ENCODE results near the gene MANBA. TPM values are rescaled to one million over a fixed set of nuclear protein-coding genes. Genes with fewer than 3 reads are reported as not detected.
"Not testable (repeated sequence)": the region's sequence is repeated elsewhere in the genome, so short reads cannot be mapped to it uniquely, and the experiment has no call there.

MANBA gene
- polyA plus RNA-seq, 3 donors: 19.0 to 21.9 (median 19.3) TPM

DNA sequence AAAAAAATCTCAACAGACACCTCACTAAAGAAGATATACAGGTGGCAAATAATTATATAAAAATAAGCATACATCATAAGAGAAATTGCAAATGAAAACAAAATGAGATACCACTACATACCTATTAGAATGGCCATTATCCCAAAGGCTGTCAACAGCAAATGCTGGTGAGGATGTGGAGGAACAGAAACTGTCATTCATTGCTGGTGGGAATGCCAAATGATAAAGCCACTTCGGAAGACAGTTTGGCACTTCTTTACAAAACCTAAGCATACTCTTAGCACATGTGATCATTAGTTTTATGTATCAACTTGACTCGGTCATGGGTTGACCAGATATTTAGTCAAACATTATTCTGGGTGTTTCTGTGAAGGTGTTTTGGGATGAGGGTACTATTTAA, 13.5 kb upstream of the MANBA start:
- no peak for DNase-seq

GRCh38 chr4:102772738-102773340, 12.1 kb upstream of the MANBA start:
- DNase-seq: no peak

DNA sequence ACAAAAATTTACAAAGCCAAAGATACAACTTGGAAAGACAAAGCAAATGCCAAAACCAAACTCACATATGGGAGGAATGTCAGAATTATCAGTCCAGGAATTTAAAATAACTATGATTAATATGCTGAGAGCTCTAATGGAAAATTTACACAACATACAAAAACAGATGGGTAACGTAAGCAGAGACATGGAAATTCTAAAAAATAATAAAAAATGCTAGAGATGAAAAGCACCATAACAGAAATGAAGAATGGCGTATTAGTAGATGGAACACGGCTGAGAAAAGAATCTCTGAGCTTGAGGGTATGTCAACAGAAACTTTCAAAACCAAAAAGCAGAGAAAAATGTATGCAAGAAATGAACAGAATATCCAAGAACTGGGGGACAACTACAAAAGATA, 4.1 kb upstream of the MANBA start:
- DNase-seq: no peak

DNA sequence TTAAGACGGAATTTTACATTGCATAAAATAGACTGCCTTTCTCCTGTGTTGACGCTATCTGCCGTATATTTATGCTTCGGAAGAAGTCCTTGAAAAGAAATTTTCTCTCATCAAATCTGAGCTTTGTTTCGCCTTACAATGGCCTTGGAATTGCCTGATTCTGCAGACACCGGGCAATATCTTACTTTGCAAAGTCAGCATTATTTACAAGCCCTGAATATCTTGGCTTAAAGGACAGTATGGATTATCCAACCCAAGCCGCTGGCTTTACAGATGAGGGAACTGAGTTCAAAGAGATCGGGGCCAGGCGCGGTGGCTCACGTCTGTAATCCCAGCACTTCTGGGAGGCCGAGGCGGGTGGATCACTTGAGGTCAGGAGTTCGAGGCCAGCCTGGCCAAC, 1.1 kb upstream of the MANBA start:
- no peak for DNase-seq

GRCh38 chr4:102761296-102761701, 531 bp upstream of the MANBA start:
- DNase-seq: peak; percentile 16

DNA sequence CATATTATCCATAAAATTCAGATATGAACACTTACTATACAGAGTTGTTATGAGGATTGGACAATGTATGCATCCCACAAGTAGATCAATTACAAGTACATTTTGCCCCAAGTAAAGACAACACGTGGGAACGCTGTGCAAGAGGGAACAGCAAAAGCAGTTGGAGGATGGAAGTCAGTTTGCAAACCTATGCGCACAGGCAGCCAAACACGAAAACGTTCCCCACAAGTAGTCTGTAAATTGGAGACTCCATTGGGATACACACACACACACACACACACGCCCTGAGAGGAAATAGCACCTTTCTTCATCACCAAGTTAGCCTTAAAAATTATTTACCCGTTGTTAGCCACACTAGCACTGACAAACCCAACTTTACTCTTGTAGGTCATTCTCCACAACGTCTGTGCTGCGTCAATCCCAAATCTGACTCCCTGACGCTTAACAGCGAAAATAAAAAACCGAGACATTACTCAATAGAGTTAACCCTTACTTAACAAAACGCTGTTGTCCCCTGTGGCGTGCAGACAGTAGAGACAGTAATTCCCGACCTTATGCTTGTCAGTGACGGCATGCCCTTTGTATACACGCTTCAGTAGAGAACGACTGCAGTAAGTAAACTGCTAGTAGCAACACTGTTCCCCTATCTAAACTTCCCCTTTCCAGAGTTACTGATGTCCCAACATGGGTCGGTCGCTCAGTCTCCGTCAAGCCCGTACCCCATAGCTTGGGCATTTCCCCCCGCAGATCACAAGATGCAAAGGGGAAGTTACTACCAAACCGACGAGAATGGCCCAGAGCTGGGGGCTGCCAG, 730 bp downstream of the MANBA start:
- peak; percentile 42 for DNase-seq

GRCh38 chr4:102758241-102759160, 2.3 kb downstream of the MANBA start:
- DNase-seq: no peak

- no peak for DNase-seq
Observed at GRCh38 chr4:102757681-102758080, 3.1 kb downstream of the MANBA start.

- no peak for DNase-seq
Observed at GRCh38 chr4:102754044-102754443, 6.7 kb downstream of the MANBA start.

DNA sequence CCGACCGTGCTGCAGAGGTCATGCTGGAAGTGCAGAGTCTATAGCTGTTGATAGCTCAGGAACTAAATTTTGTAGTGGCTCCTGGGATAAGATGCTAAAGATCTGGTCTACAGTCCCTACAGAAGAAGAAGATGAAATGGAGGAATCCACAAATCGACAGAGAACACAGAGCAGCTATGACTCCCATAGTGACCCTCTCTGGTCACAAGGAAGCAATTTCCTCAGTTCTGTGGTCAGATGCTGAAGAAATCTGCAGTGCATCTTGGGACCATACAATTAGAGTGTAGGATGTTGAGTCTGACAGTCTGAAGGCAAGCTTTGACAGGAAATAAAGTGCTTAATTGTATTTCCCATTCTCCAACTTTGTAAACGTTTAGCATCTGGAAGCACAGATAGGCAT, 8.8 kb downstream of the MANBA start:
- DNase-seq: no peak

DNA sequence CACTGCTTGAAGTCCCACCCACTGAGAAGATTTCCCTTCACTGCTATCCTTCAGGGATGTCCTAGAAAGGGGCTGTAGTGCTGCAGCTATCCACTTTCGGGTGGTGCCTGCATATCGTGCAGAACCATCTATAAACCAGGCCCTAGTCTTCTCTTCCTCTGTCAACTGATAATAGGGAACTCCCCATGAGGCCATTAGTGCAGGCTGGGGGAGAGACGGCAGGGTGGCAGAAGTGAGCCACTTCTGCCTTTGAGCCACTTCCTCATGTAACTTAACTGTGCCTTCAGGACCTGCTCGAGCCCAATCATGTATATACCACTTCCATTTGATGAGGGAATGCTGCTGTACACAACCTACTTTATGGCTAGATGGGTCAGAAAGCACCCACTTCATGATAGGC, 17.4 kb downstream of the MANBA start:
- not testable (repeated sequence) for DNase-seq

DNA sequence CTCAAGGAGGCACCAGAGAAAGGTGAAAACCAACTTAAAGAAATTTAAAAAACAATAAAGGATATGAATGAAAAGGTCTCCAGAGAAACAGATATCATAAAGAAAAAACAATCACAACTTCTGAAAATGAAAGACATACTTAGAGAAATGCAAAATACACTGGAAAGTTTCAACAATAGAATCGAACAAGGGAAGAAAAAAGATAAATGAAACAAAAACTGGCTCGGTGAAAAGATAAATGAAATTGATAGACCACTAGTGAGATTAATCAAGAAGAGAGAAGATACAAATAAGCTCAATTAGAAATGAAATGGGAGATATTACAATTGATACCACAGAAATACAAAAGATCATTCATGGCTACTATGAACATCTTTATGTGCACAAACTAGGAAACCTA, 22.0 kb downstream of the MANBA start:
- DNase-seq: not testable (repeated sequence)

GRCh38 chr4:102736636-102737549, 23.9 kb downstream of the MANBA start:
- no peak for DNase-seq

DNA sequence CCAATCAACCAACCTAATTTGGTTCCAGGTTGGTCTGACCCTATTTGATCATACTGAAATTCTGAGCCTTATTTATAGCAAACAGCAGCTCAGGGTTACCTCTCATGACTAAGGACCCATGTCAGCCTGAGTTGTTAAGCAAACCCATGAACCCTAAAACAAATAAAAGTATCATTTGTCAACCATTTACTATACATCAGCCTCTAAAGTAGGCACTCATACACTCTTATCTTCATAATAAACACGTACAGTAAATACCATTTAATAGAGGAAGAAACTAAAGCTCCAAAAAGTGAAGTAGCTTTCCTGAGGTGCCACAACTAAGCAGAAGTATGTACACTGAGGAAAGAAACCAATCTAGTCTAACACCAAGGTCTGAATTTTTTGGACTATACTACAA, 25.2 kb downstream of the MANBA start:
- no peak for DNase-seq

DNA sequence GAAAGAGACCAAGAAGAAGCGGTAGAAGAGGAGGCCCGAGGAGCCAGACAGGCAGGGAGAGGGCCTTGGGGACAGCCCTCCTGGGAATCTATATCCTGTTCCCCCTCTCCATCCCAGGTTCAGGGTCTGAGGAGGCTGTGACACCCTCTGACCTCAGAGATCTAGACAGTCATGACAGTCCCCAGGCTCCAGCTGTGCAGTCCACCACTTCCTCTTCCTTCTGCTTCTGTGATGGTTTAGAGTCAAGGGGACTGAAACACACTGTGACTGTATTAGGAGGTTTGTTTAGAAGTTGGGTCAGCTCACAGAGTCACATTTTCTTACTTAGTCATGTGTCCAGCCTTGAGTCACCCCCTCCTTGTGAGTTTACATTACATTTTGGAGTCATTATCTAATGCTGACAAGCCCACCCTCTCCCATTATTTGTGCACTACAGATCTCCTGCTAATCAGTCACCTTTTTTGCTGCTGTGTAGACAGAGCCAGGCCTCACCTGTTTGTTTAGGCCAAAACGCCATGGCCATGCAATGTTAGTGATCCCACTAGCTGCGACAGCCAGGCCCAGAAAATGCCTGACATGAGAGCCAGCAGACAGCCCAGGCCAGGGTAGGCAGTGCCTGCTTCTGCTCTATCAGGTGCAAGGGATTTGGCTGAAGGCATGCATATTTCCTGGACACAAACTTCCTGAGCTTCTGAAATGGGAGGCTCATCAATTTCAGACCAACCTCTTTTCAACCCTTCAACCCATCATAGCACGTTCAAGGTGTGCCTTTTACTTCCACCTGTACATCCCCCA, 26.0 kb downstream of the MANBA start:
- DNase-seq: no peak

GRCh38 chr4:102734116-102734515, 26.7 kb downstream of the MANBA start:
- no peak for DNase-seq

- DNase-seq: no peak
Observed at GRCh38 chr4:102733084-102733483, 27.7 kb downstream of the MANBA start.

DNA sequence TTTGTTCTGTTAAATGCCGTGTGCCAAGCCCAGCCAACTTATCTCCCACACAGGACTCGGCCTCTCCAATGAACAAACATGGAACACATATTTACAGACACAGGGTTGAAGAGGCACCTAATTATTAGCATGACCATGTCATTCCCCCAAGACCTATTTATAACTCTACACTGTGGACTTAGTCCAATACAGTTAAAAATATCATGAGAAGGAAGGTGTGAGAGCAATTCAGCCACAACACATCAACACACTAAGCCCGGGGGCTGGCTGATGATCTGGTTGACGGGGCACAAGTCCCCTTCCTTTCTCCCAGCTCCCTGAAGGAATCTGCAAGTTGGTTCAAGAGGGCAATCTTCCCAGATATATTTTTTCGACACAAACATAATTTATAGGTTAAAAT, 28.1 kb downstream of the MANBA start:
- no peak for DNase-seq

- no peak for DNase-seq
Observed at GRCh38 chr4:102730968-102731533, 29.7 kb downstream of the MANBA start.

DNA sequence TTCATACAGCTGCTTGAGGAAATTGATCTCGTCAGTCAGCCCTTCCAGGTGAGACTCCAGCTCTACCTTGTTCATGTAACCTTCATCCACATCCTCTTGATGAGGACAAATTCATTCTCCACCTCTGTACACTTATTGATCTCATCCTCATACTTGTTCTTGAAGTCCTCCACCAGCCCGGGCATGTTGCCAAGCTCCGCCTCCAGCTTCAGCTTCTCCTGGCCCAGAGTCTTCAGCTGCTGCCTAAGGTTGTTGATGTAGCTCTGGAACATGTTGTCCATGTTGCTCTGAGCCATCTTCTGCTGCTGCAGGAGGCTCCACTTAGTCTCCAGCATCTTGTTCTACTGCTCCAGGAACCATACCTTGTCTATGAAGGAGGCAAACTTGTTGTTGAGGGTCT, 31.3 kb downstream of the MANBA start:
- not testable (repeated sequence) for DNase-seq

All from renal pelvis (tissue), 4 donors.